Measurements from ENCODE around the gene PCP2. TPM values are rescaled to one million over a fixed set of nuclear protein-coding genes. Genes with fewer than 3 reads are reported as not detected.

PCP2 gene
- total and polyA plus RNA-seq, 2 donors (not counting 1 experiment from before 2014, with no cell fraction given): 6.5 to 9.3 TPM

- no peak overlapping the region for H3K9ac ChIP-seq (ENCODE audit: low read length)
- intact Hi-C loops (cut with micrococcal nuclease): no loop called here
- 60% methylated on average over 2 of the region's 9 CpGs for WGBS (ENCODE audit: insufficient coverage)
- POLR2A ChIA-PET: no interaction called here
- no peaks in the 10 kb centered on the region for H3K79me2 ChIP-seq (ENCODE audit: control insufficient read depth, insufficient read depth, low read length)
- TF ChIP-seq CTCF (IDR thresholded peaks at IDR 0.05) (no peak), EZH2 (IDR thresholded peaks at IDR 0.05; ENCODE audit: borderline replicate concordance, insufficient read depth, low read depth, low read length, poor library complexity, severe bottlenecking) (no peak)
- H3K27ac ChIP-seq (ENCODE audit: low read length in 2 of 2): no peak overlapping the region
- peaks cover 0 to 8% (median 0%) of the 10 kb centered on the region in 3 donors for H3K9me3 ChIP-seq (ENCODE audit: control extremely low read depth in 1 of 3, control insufficient read depth in 2 of 3, insufficient read depth in 1 of 3, low read length in 2 of 3)
- Mint-ChIP-seq H3K27me3 (peaks cover 40% of the 10 kb centered on the region), H3K4me3 (peak overlapping the region; percentile 72), H3K4me1 (peaks cover 14% of the 10 kb centered on the region), H3K9me3 (ENCODE audit: insufficient read depth) (no peaks in the 10 kb centered on the region), H3K27ac (no peak overlapping the region)
- H3K36me3 ChIP-seq (replicated peaks in 1 of 2; ENCODE audit: control extremely low read depth in 1 of 2, control insufficient read depth in 1 of 2, extremely low read depth in 1 of 2, insufficient read depth in 2 of 2, low read length in 1 of 2): no peaks in the 10 kb centered on the region
- H2AFZ ChIP-seq (ENCODE audit: insufficient read depth, low read depth, low read length, poor library complexity, severe bottlenecking): no peak overlapping the region
- H3K4me1 ChIP-seq (ENCODE audit: control insufficient read depth in 2 of 2, insufficient read depth in 2 of 2, low read length in 2 of 2): peaks cover 11 to 13% of the 10 kb centered on the region in 2 donors
- CTCF ChIA-PET: interaction anchor here (1.4 to 3.0 kb wide), 2 partner anchors 10 to 19 kb away, joined by 3 to 9 read pairs; partner anchors contain the start of gene TRAPPC5
- no peak overlapping the region for H3K4me3 ChIP-seq (ENCODE audit: control extremely low read depth in 1 of 5, extremely low read depth in 1 of 5, insufficient read depth in 1 of 5, low read depth in 2 of 5, low read length in 4 of 5)
- DNase-seq: no peak
- peaks cover 0 to 46% (median 9%) of the 10 kb centered on the region in 4 experiments for H3K27me3 ChIP-seq (replicated peaks in 1 of 4; ENCODE audit: control extremely low read depth in 1 of 4, control insufficient read depth in 3 of 4, insufficient read depth in 4 of 4, low read length in 3 of 4)
- ATAC-seq (ENCODE audit: low read depth): no peak
- no peaks in the 10 kb centered on the region for H4K20me1 ChIP-seq (ENCODE audit: control insufficient read depth, insufficient read depth, low read length, poor library complexity, severe bottlenecking)
- peak overlapping the region; percentile 70 for H3K4me2 ChIP-seq (replicated peaks; ENCODE audit: low read depth, low read length, poor library complexity, severe bottlenecking)
Measured at GRCh38 chr19:7670790-7671189, 37.3 kb upstream of the PCP2 start.

- H3K4me2 ChIP-seq (replicated peaks; ENCODE audit: low read depth, low read length, poor library complexity, severe bottlenecking): peak overlapping the region; percentile 70
- no peaks in the 10 kb centered on the region for H3K36me3 ChIP-seq (replicated peaks in 1 of 2; ENCODE audit: control extremely low read depth in 1 of 2, control insufficient read depth in 1 of 2, extremely low read depth in 1 of 2, insufficient read depth in 2 of 2, low read length in 1 of 2)
- no peak overlapping the region for H3K27ac ChIP-seq (ENCODE audit: low read length in 2 of 2)
- peaks cover 0 to 44% (median 9%) of the 10 kb centered on the region in 4 experiments for H3K27me3 ChIP-seq (replicated peaks in 1 of 4; ENCODE audit: control extremely low read depth in 1 of 4, control insufficient read depth in 3 of 4, insufficient read depth in 4 of 4, low read length in 3 of 4)
- H3K4me1 ChIP-seq (ENCODE audit: control insufficient read depth in 2 of 2, insufficient read depth in 2 of 2, low read length in 2 of 2): peaks cover 8% of the 10 kb centered on the region in 2 donors
- no peaks in the 10 kb centered on the region for H4K20me1 ChIP-seq (ENCODE audit: control insufficient read depth, insufficient read depth, low read length, poor library complexity, severe bottlenecking)
- peak overlapping the region; percentile 49 for H2AFZ ChIP-seq (ENCODE audit: insufficient read depth, low read depth, low read length, poor library complexity, severe bottlenecking)
- ATAC-seq (ENCODE audit: low read depth) (peak; percentile 10), DNase-seq (peak; percentile 28)
- H3K4me3 Mint-ChIP-seq: peak overlapping the region; percentile 72
- ChIA-PET POLR2A (interaction anchor here (0.6 kb wide), 1 partner anchor 8 kb away, joined by 3 read pairs; no protein-coding TSS in a partner anchor), CTCF (interaction anchor here (0.6 to 3.0 kb wide), 3 partner anchors 11 to 506 kb away, joined by 3 to 9 read pairs (median 3); partner anchors contain the start of gene TRAPPC5)
- H3K27ac Mint-ChIP-seq: no peak overlapping the region
- peaks cover 12% of the 10 kb centered on the region for H3K4me1 Mint-ChIP-seq
- H3K9ac ChIP-seq (ENCODE audit: low read length): peak overlapping the region; percentile 15
- no peak for TF ChIP-seq CTCF (IDR thresholded peaks at IDR 0.05)
- no peak for TF ChIP-seq EZH2 (IDR thresholded peaks at IDR 0.05; ENCODE audit: borderline replicate concordance, insufficient read depth, low read depth, low read length, poor library complexity, severe bottlenecking)
- H3K9me3 ChIP-seq (ENCODE audit: control extremely low read depth in 1 of 3, control insufficient read depth in 2 of 3, insufficient read depth in 1 of 3, low read length in 2 of 3): peaks cover 0 to 8% (median 0%) of the 10 kb centered on the region in 3 donors
- 6% methylated on average over 41 of the region's 43 CpGs for WGBS (ENCODE audit: insufficient coverage)
- H3K9me3 Mint-ChIP-seq (ENCODE audit: insufficient read depth): no peaks in the 10 kb centered on the region
- H3K79me2 ChIP-seq (ENCODE audit: control insufficient read depth, insufficient read depth, low read length): no peaks in the 10 kb centered on the region
- H3K27me3 Mint-ChIP-seq: peaks cover 42% of the 10 kb centered on the region
- H3K4me3 ChIP-seq (ENCODE audit: control extremely low read depth in 1 of 5, extremely low read depth in 1 of 5, insufficient read depth in 1 of 5, low read depth in 2 of 5, low read length in 4 of 5): peak overlapping the region in 2 of 5 experiments; percentile 21 to 48
- intact Hi-C loops (cut with micrococcal nuclease): no loop called here
Measured at GRCh38 chr19:7670150-7670783, 36.7 kb upstream of the PCP2 start.
